ENCODE measurements around the gene CDSN. TPM values are rescaled to one million over a fixed set of nuclear protein-coding genes. Genes with fewer than 3 reads are reported as not detected.

The CDSN gene
- total and polyA plus RNA-seq, 2 of the 8 experiments (the other 6 are each of a cell fraction or from before 2014, with no cell fraction given) = not detected

DNA sequence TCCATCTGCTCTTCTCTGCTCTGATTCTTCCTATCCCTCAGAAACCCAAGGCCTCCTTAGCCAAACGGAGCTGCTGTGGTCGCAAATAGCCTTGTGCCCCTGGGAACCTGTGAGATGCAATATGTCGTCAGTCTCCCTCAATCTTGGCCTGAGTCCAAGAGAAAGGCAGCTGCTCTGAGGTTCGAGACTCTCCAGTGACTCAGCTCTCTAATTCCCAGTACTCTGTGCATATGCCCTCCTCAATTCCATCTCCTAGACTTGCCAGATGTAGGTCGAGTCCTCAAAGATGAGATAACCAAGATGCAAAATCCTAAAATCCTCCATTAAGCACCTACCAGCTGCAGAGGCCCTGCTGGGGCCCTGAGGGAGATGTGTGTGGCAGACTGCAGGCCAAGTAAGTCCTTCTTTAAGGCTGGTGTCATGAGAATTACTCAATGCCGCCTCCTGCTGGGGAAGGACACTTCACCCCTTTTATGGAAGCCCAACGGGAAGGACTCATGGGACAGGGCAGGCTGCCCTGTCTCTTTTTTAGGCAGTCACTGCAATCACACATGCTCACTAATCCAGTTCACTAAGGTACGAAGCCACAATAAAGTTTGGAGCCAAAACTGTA is 36.4 kb downstream of the CDSN start:
- Histone ChIP-seq H3K79me2 (ENCODE audit: control insufficient read depth in 1 of 2, insufficient read depth in 2 of 2, low read length in 2 of 2) (no peaks in the 10 kb centered on the region), H2BK12ac (ENCODE audit: low read depth, low read length) (no peak overlapping the region), H3K9me3 (ENCODE audit: insufficient read depth in 2 of 2, low read depth in 1 of 2, low read length in 1 of 2) (no peaks in the 10 kb centered on the region), H3K4me1 (replicated peaks in 1 of 4; ENCODE audit: control insufficient read depth in 3 of 4, insufficient read depth in 4 of 4, low read length in 3 of 4) (peaks cover 0 to 4% (median 3%) of the 10 kb centered on the region in 4 experiments; a peak in 6 of 7 replicates), H3K9ac (replicated peaks in 1 of 4; ENCODE audit: extremely low read depth in 1 of 4, low read depth in 3 of 4, low read length in 3 of 4) (no peak overlapping the region), H3K4me2 (ENCODE audit: insufficient read depth in 1 of 2, low read depth in 2 of 2, low read length in 2 of 2) (no peak overlapping the region), H2BK120ac (replicated peaks; ENCODE audit: low read depth, low read length) (no peak overlapping the region), H4K91ac (replicated peaks; ENCODE audit: insufficient read length, low read length) (no peak overlapping the region), H3K36me3 (ENCODE audit: control insufficient read depth in 2 of 4, insufficient read depth in 4 of 4, low read length in 3 of 4) (no peaks in the 10 kb centered on the region), H4K20me1 (replicated peaks in 1 of 2; ENCODE audit: control insufficient read depth in 1 of 2, insufficient read depth in 2 of 2, low read length in 2 of 2) (no peaks in the 10 kb centered on the region), H4K8ac (ENCODE audit: extremely low read depth, insufficient read depth, low read length) (no peak overlapping the region), H3K23me2 (ENCODE audit: low read depth, low read length) (0 out of 2 replicates have a peak, but pooled peaks cover 2% of the 10 kb centered on the region), H3K4ac (replicated peaks; ENCODE audit: insufficient read length, low read depth, low read length) (no peak overlapping the region), H2AK5ac (ENCODE audit: low read depth, low read length) (no peak overlapping the region), H3K4me3 (ENCODE audit: extremely low read depth in 1 of 4, insufficient read depth in 2 of 4, low read depth in 3 of 4, low read length in 4 of 4) (no peak overlapping the region), H3K56ac (replicated peaks; ENCODE audit: insufficient read length, low read depth, low read length) (no peak overlapping the region), H3K18ac (ENCODE audit: extremely low read depth, low read length) (peak overlapping the region; percentile 17; the same call in 1 of the 2 replicates), H3K27ac (ENCODE audit: low read depth, low read length) (no peak overlapping the region), H2AFZ (ENCODE audit: low read length) (peak overlapping the region; percentile 74), H4K5ac (ENCODE audit: insufficient read length, low read depth, low read length) (no peak overlapping the region), H3K14ac (ENCODE audit: insufficient read length) (no peak overlapping the region), H3K79me1 (ENCODE audit: low read depth, low read length) (no peaks in the 10 kb centered on the region), H2BK20ac (ENCODE audit: low read length) (0 out of 2 replicates have a peak overlapping the region, but pooled peaks have one; percentile 11), H3K27me3 (replicated peaks in 1 of 4; ENCODE audit: control insufficient read depth in 3 of 4, extremely low read depth in 1 of 4, insufficient read depth in 3 of 4, low read length in 3 of 4) (no peaks in the 10 kb centered on the region), H2BK15ac (ENCODE audit: low read length) (no peak overlapping the region), H2BK5ac (ENCODE audit: low read depth, low read length) (0 out of 2 replicates have a peak overlapping the region, but pooled peaks have one; percentile 3), H3K23ac (ENCODE audit: insufficient read length) (no peak overlapping the region)
- ChIA-PET CTCF (ENCODE audit: partially characterized antibody) (interaction anchor here (0.5 to 13.3 kb wide), 27 partner anchors 9 to 732 kb away, joined by 3 to 285 read pairs (median 4); partner anchors contain the start of genes CCHCR1, GTF2H4 and VARS2), POLR2A (ENCODE audit: partially characterized antibody) (interaction anchor here (1.0 to 1.6 kb wide), 3 partner anchors 12 to 171 kb away, joined by 3 to 4 read pairs (median 4); partner anchors contain the start of gene VARS2)
- DNase-seq (ENCODE audit: low read depth in 1 of 2, low spot score in 2 of 2) = peak; percentile 54 to 84
- WGBS, 2 experiments (ENCODE audit: extremely low coverage in 1 of 2, insufficient coverage in 1 of 2, insufficient read length in 1 of 2, insufficient replicate concordance in 2 of 2, low coverage in 1 of 2, low lambda C conversion rate in 2 of 2, missing lambda C conversion rate in 1 of 2) = 67% methylated on average over 8 of the region's 8 CpGs; no CpG with 5 or more reads in 1 of the 2 experiments
- peak; percentile 63 for FAIRE-seq
- TF ChIP-seq, protein P1, sequence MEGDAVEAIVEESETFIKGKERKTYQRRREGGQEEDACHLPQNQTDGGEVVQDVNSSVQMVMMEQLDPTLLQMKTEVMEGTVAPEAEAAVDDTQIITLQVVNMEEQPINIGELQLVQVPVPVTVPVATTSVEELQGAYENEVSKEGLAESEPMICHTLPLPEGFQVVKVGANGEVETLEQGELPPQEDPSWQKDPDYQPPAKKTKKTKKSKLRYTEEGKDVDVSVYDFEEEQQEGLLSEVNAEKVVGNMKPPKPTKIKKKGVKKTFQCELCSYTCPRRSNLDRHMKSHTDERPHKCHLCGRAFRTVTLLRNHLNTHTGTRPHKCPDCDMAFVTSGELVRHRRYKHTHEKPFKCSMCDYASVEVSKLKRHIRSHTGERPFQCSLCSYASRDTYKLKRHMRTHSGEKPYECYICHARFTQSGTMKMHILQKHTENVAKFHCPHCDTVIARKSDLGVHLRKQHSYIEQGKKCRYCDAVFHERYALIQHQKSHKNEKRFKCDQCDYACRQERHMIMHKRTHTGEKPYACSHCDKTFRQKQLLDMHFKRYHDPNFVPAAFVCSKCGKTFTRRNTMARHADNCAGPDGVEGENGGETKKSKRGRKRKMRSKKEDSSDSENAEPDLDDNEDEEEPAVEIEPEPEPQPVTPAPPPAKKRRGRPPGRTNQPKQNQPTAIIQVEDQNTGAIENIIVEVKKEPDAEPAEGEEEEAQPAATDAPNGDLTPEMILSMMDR (IDR thresholded peaks at IDR 0.05; ENCODE audit: control extremely low read depth in 1 of 3, insufficient read depth in 1 of 3, low read depth in 1 of 3, low read length in 3 of 3) = peak; percentile 67 to 80 (median 72)
- peak; percentile 35; the same call in 1 of the 2 replicates for TF ChIP-seq CREB1 (IDR thresholded peaks at IDR 0.05)
- peak; percentile 60; the same call in 1 of the 2 replicates for TF ChIP-seq SRF (IDR thresholded peaks at IDR 0.05; ENCODE audit: low read depth, low read length)
- peak; percentile 21; the same call in 1 of the 2 replicates for TF ChIP-seq YY1 (IDR thresholded peaks at IDR 0.05; ENCODE audit: low read depth, low read length)
- TF ChIP-seq NRF1 (IDR thresholded peaks at IDR 0.05; ENCODE audit: low read depth, low read length) = no peak
- TF ChIP-seq BACH1 (IDR thresholded peaks at IDR 0.05; ENCODE audit: low read length) = no peak
- no peak for TF ChIP-seq SP2 (IDR thresholded peaks at IDR 0.05; ENCODE audit: low read length)
- TF ChIP-seq HDAC2 (IDR thresholded peaks at IDR 0.05; ENCODE audit: borderline replicate concordance in 1 of 2, low read depth in 2 of 2, low read length in 2 of 2) = no peak
- peak; percentile 48 to 62 for TF ChIP-seq RAD21 (IDR thresholded peaks at IDR 0.05 in 1 of 2, conservative IDR thresholded peaks at IDR 0.05 in 1 of 2; ENCODE audit: low read depth in 2 of 2, low read length in 2 of 2)

All from H1 (cell line).